ENCODE results near the gene UCP2. TPM values are rescaled to one million over a fixed set of nuclear protein-coding genes. Genes with fewer than 3 reads are reported as not detected.
A peak's percentile ranks its signal among the peaks of the same experiment; 100 is the strongest.

Gene UCP2
- total and polyA plus RNA-seq, 9 donors: 3.7 to 86.9 (median 16.5) TPM

DNA sequence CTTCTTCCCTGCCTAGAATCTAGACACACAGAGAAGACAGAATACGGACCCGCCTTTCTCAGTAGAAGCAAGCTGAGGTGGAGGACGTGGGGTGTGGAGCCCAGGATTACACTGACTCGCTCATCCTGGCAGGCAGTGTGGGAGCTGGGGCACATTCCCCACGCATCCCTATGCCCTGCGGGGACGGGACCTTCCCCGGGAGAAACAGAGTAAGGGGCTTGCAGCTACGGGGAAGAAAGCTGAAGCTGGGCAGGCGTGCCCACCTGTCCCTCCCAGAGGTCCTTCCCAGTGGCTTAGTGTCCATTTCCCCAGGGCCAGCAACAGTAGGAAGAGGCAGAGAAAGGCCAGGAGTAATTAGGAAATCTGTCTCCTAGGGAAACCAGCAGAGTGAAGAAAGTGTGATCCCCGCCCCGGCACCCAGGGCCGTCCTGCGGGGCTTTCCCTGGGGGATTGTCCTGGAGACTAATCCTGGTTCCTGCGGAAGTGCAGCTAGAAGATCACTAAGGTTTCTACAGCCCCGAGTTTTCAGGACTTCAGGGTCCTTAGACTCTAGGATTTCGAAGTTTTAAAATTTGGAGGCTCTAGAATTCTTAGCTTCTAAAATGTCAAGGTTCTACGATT is 24.0 kb downstream of the UCP2 start:
- 85 to 87% (median 86%) methylated on average over 18 of the region's 18 CpGs for WGBS, 3 donors
- Histone ChIP-seq H3K9me3 (no peaks in the 10 kb centered on the region), H3K27ac (no peak overlapping the region), H3K4me3 (no peak overlapping the region), H3K27me3 (no peaks in the 10 kb centered on the region), H3K36me3 (no peaks in the 10 kb centered on the region), H3K4me1 (ENCODE audit: insufficient read depth) (no peaks in the 10 kb centered on the region)
- intact Hi-C loops (cut with DNase I): no loop called here
- DNase-seq: peak in 1 of 5 donors; percentile 13
- no peak for TF ChIP-seq CTCF (IDR thresholded peaks at IDR 0.05)
- no peak for TF ChIP-seq POLR2A (IDR thresholded peaks at IDR 0.05)
- no peak for TF ChIP-seq EP300 (IDR thresholded peaks at IDR 0.05)

GRCh38 chr11:73957654-73958361 is 24.8 kb downstream of the UCP2 start:
- H3K27ac ChIP-seq: no peak overlapping the region
- no peak overlapping the region for H3K4me3 ChIP-seq
- H3K4me1 ChIP-seq (ENCODE audit: insufficient read depth): no peaks in the 10 kb centered on the region
- DNase-seq: no peak
- intact Hi-C loops (cut with DNase I): no loop called here
- 61 to 66% (median 63%) methylated on average over 23 to 25 of the region's 25 CpGs for WGBS, 3 donors
- no peaks in the 10 kb centered on the region for H3K9me3 ChIP-seq
- no peaks in the 10 kb centered on the region for H3K36me3 ChIP-seq
- TF ChIP-seq CTCF (IDR thresholded peaks at IDR 0.05) (no peak), POLR2A (IDR thresholded peaks at IDR 0.05) (no peak), EP300 (IDR thresholded peaks at IDR 0.05) (no peak)
- no peaks in the 10 kb centered on the region for H3K27me3 ChIP-seq

GRCh38 chr11:73956876-73957653 is 25.6 kb downstream of the UCP2 start:
- Histone ChIP-seq H3K27me3 (no peaks in the 10 kb centered on the region), H3K27ac (no peak overlapping the region), H3K36me3 (no peaks in the 10 kb centered on the region), H3K9me3 (no peaks in the 10 kb centered on the region), H3K4me3 (no peak overlapping the region), H3K4me1 (ENCODE audit: insufficient read depth) (no peaks in the 10 kb centered on the region)
- TF ChIP-seq POLR2A (IDR thresholded peaks at IDR 0.05) (no peak), CTCF (IDR thresholded peaks at IDR 0.05) (no peak), EP300 (IDR thresholded peaks at IDR 0.05) (no peak)
- no peak for DNase-seq
- intact Hi-C loops (cut with DNase I): no loop called here
- WGBS, 3 donors: 48 to 53% (median 53%) methylated on average over 28 to 29 of the region's 29 CpGs

DNA sequence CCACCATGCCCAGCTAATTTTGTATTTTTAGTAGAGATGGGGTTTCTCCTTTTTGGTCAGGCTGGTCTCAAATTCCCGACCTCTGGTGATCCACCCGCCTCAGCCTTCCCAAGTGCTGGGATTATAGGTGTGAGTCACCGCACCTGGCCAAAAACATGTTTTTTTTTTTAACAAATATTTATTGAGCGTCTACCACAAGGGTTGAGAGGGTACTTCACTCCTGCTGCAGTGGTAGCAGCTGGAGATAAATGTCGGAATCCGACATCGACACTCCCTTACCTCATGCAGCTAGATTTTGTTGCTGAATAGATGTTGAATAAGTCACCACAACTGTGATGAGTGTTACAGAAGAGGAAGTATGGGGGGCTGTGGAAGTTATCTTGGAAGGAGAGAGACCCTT is 30.8 kb downstream of the UCP2 start:
- no peak for DNase-seq
- intact Hi-C loops (cut with DNase I): no loop called here
- TF ChIP-seq POLR2A (IDR thresholded peaks at IDR 0.05): no peak
- no peak for TF ChIP-seq EP300 (IDR thresholded peaks at IDR 0.05)
- no peak for TF ChIP-seq CTCF (IDR thresholded peaks at IDR 0.05)
- H3K27me3 ChIP-seq: no peaks in the 10 kb centered on the region
- 80 to 91% (median 89%) methylated on average over 7 of the region's 7 CpGs for WGBS, 3 donors
- no peak overlapping the region for H3K4me3 ChIP-seq
- no peak overlapping the region for H3K27ac ChIP-seq
- no peaks in the 10 kb centered on the region for H3K4me1 ChIP-seq (ENCODE audit: insufficient read depth)
- H3K36me3 ChIP-seq: no peaks in the 10 kb centered on the region
- no peaks in the 10 kb centered on the region for H3K9me3 ChIP-seq
